ENCODE data around the gene ZNF280C. TPM values are rescaled to one million over a fixed set of nuclear protein-coding genes. Genes with fewer than 3 reads are reported as not detected.

Gene ZNF280C
- total and polyA plus RNA-seq, 12 donors, result 0.39 to 2.4 (median 1.6) TPM

DNA sequence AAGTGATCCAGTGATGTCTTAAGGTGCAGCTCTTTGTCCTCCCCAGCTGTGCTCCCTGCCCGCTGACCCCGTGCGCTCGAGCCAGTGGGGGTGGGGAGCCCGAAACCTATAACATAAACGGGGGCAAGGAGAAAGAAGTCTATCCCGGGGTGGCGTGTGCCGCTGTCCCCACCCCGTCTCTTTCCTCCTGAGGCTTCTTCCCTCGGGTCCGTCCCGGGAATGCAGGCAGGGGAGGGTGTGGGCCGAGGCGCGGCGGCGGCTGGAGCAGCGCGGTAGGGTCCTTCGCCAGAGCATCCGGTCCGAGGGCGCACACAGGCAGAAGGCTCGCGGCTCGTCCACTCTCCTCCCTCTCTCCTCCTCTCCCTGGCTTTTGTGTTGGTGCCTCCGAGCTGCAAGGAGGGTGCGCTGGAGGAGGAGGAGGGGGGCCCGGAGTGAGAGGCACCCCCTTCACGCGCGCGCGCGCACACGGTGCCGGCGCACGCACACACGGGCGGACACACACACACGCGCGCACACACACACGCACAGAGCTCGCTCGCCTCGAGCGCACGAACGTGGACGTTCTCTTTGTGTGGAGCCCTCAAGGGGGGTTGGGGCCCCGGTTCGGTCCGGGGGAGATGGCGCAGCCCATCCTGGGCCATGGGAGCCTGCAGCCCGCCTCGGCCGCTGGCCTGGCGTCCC lies 97.1 kb downstream of the ZNF280C start, which contains the start of gene RAB33A:
RAB33A (plus strand) TSS at position 517 of the 681 bp plus-strand sequence; CDS start at position 618, 101 bp downstream.
- peaks cover 0 to 43% (median 13%) of the 10 kb centered on the region in 9 donors for H3K4me1 ChIP-seq
- WGBS, 2 donors, result 1% methylated on average over 49 to 61 of the region's 61 CpGs
- TF ChIP-seq, protein P1, sequence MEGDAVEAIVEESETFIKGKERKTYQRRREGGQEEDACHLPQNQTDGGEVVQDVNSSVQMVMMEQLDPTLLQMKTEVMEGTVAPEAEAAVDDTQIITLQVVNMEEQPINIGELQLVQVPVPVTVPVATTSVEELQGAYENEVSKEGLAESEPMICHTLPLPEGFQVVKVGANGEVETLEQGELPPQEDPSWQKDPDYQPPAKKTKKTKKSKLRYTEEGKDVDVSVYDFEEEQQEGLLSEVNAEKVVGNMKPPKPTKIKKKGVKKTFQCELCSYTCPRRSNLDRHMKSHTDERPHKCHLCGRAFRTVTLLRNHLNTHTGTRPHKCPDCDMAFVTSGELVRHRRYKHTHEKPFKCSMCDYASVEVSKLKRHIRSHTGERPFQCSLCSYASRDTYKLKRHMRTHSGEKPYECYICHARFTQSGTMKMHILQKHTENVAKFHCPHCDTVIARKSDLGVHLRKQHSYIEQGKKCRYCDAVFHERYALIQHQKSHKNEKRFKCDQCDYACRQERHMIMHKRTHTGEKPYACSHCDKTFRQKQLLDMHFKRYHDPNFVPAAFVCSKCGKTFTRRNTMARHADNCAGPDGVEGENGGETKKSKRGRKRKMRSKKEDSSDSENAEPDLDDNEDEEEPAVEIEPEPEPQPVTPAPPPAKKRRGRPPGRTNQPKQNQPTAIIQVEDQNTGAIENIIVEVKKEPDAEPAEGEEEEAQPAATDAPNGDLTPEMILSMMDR (IDR thresholded peaks at IDR 0.05), result no peak
- H3K27ac ChIP-seq, result peak within 1 kb of the TSS in 4 of 10 donors; percentile 66 to 80 (median 74)
- no peaks in the 10 kb centered on the region for H3K9me3 ChIP-seq
- intact Hi-C loops (cut with DNase I), result loop anchor here in 3 of 10 donors (5.0 to 10.0 kb wide), 2 partner anchors 47 to 49 kb away; no protein-coding TSS in a partner anchor
- ATAC-seq, result peak; percentile 19 to 60 (median 45)
- peak within 1 kb of the TSS; percentile 14 to 62 (median 54) for H3K4me3 ChIP-seq
- no peaks in the 10 kb centered on the region for H3K27me3 ChIP-seq
- H3K36me3 ChIP-seq, result no peaks in the 10 kb centered on the region
- peak; percentile 8 to 17 for DNase-seq

GRCh38 chrX:130170752-130171445 lies 97.8 kb downstream of the ZNF280C start:
- Histone ChIP-seq H3K27ac (peak overlapping the region in 2 of 10 donors; percentile 34 to 74), H3K36me3 (no peaks in the 10 kb centered on the region), H3K9me3 (no peaks in the 10 kb centered on the region), H3K4me3 (peak overlapping the region; percentile 14 to 62 (median 54)), H3K4me1 (peaks cover 0 to 45% (median 13%) of the 10 kb centered on the region in 9 donors), H3K27me3 (no peaks in the 10 kb centered on the region)
- intact Hi-C loops (cut with DNase I), result loop anchor here in 3 of 10 donors (5.0 to 10.0 kb wide), 2 partner anchors 46 to 49 kb away; no protein-coding TSS in a partner anchor
- 2 to 4% methylated on average over 20 to 36 of the region's 36 CpGs for WGBS, 2 donors
- peak; percentile 24 to 36 for DNase-seq
- ATAC-seq, result peak; percentile 39 to 74 (median 59)
- TF ChIP-seq, protein P1 (IDR thresholded peaks at IDR 0.05), result no peak

- Histone ChIP-seq H3K27ac (peak overlapping the region in 2 of 10 donors; percentile 94), H3K4me3 (peak overlapping the region in 4 of 10 donors; percentile 71 to 80 (median 74)), H3K36me3 (no peaks in the 10 kb centered on the region), H3K4me1 (peaks cover 0 to 38% (median 8%) of the 10 kb centered on the region in 9 donors), H3K9me3 (no peaks in the 10 kb centered on the region), H3K27me3 (no peaks in the 10 kb centered on the region)
- WGBS, 2 donors, result 52 to 60% methylated on average over 4 of the region's 4 CpGs
- TF ChIP-seq, protein P1 (IDR thresholded peaks at IDR 0.05), result no peak
- DNase-seq, result no peak
- intact Hi-C loops (cut with DNase I), result loop anchor here in 2 of 10 donors (5.0 kb wide), 2 partner anchors 40 to 85 kb away; no protein-coding TSS in a partner anchor
- ATAC-seq, result no peak
Measured at GRCh38 chrX:130167040-130167439, 101.7 kb downstream of the ZNF280C start.

- TF ChIP-seq, protein P1 (IDR thresholded peaks at IDR 0.05), result no peak
- H3K36me3 ChIP-seq, result no peaks in the 10 kb centered on the region
- 0% methylated on average over 4 of the region's 4 CpGs for WGBS, 2 donors
- H3K27me3 ChIP-seq, result no peaks in the 10 kb centered on the region
- H3K27ac ChIP-seq, result peak overlapping the region; percentile 26 to 94 (median 90)
- intact Hi-C loops (cut with DNase I), result loop anchor here in 2 of 10 donors (5.0 kb wide), 2 partner anchors 39 to 84 kb away; no protein-coding TSS in a partner anchor
- ATAC-seq, result peak in 3 of 8 donors; percentile 1 to 6 (median 6)
- peak overlapping the region; percentile 44 to 80 (median 71) for H3K4me3 ChIP-seq
- DNase-seq, result no peak
- H3K9me3 ChIP-seq, result no peaks in the 10 kb centered on the region
- H3K4me1 ChIP-seq, result peaks cover 0 to 38% (median 8%) of the 10 kb centered on the region in 9 donors
Measured at GRCh38 chrX:130166503-130166777, 102.3 kb downstream of the ZNF280C start.
